GM18508 (cell line): ENCODE results near the gene SLC25A24.
"Not testable (repeated sequence)": the region's sequence is repeated elsewhere in the genome, so short reads cannot be mapped to it uniquely, and the experiment has no call there.

Experiments
- ATAC-seq: cut with Tn5 transposase; IDR thresholded peaks from one replicate; pipeline ENCODE4 v1.9.1; 2021; ENCODE audit warnings: moderate number of reproducible peaks; ENCODE audit not compliant: insufficient read depth, unreplicated experiment

SLC25A24 gene

GRCh38 chr1:108141621-108142020, 58.5 kb downstream of the SLC25A24 start:
- no peak for ATAC-seq

- no peak for ATAC-seq
These were observed 59.2 kb downstream of the SLC25A24 start for GRCh38 chr1:108140936-108141335.

DNA sequence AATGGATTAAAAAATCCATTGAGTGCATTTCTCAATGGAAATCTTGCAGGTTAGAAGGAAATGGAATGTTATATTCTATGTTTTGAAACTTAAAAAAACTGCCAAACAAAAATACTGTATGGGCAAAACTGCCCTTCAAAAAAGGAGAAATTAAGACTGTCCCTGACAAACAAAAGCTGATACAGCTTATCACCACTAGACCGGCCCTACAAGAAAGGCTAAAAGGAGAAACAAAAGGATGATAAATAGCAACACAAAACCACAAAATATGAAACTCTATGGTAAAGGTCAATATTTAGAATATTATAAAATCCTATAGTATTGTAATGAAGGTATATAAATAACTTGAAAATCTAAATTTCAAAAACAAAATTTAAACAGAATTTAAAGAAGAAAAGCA, 60.0 kb downstream of the SLC25A24 start:
- ATAC-seq = no peak

DNA sequence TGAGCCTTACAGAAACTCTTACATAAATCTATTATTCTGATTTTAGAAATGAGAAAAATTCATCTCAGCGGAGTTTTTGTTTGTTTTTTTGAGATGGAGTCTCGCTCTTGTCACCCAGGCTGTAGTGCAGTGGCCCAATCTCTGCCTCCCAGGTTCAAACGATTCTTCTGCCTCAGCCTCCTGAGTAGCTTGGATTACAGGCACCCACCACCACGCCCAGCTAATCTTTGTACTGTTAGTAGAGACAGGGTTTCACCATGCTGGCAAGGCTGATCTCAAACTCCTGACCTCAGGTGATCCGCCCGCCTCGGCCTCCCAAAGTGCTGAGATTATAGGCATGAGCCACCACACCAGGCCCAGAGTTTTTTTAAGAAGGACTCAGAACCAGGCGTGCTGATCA, 60.6 kb downstream of the SLC25A24 start:
- not testable (repeated sequence) for ATAC-seq

DNA sequence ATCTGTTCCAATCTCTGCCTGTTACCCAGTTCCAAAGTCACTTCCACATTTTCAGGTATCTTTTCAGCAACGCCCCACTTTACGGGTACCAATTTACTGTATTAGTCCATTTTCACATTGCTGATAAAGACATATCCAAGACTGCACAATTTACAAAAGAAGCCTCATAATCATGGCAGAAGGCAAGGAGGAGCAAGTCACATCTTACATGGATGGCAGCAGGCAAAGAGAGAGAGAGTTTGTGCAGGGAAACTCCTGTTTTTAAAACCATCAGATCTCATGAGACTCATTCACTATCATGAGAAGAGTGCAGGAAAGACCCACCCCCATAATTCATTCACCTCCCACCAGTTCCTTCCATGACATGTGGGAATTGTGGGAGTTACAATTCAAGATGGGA, 67.0 kb downstream of the SLC25A24 start:
- ATAC-seq = not testable (repeated sequence)

DNA sequence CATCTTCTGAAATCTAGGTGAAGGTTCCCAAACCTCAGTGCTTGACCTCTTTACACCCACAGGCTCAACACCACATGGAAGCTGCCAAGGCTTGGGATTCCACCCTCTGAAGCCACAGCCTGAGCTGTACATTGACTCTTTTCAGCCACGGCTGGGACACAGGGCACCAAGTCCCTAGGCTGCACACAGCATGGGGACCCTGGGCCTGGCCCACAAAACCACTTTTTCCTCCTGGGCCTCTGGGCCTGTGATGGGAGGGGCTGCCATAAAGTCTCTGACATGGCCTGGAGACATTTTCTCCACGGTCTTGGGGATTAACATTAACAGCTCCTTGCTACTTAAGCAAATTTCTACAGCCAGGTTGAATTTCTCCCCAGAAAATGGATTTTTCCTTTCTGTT, 67.8 kb downstream of the SLC25A24 start:
- not testable (repeated sequence) for ATAC-seq

GRCh38 chr1:108131281-108131680, 68.9 kb downstream of the SLC25A24 start:
- not testable (repeated sequence) for ATAC-seq

DNA sequence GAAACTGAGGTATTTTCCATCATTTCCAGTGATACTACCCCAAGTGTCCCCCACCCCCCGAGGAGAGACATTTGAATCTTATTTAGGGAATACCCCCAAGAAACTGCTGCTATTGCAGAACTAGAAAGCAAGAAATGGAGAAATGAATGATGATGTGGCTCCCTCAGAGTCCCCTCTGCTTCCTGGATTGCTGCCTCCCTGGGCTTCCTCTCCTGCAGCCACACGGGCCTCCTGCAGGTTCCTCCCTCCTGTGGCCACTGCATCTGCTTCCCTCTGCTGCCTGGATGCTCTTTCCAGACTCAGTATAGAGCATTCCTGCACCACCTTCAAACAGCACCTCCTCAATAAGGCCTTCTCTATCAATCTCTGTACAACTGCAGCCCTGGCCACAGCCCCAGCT, 69.3 kb downstream of the SLC25A24 start:
- ATAC-seq = no peak

DNA sequence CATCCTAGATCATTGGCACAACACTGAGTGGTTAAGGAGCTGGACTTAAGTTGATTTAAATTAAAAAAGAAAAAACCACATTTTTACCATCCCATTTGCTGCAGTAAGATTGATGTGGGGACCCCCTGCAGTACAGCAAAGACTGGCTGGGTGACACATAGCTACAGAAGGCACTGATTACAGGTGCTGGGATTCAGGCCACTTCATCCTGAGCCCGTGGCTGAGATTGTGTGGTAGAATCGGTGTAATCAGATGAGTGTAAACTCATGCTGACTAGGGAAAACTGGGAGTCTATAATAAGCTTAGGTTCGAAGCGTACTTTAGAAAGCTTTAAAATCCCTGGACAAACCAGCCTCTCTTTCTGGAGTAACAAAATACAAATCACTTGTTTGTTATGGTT, 70.1 kb downstream of the SLC25A24 start:
- ATAC-seq = no peak

DNA sequence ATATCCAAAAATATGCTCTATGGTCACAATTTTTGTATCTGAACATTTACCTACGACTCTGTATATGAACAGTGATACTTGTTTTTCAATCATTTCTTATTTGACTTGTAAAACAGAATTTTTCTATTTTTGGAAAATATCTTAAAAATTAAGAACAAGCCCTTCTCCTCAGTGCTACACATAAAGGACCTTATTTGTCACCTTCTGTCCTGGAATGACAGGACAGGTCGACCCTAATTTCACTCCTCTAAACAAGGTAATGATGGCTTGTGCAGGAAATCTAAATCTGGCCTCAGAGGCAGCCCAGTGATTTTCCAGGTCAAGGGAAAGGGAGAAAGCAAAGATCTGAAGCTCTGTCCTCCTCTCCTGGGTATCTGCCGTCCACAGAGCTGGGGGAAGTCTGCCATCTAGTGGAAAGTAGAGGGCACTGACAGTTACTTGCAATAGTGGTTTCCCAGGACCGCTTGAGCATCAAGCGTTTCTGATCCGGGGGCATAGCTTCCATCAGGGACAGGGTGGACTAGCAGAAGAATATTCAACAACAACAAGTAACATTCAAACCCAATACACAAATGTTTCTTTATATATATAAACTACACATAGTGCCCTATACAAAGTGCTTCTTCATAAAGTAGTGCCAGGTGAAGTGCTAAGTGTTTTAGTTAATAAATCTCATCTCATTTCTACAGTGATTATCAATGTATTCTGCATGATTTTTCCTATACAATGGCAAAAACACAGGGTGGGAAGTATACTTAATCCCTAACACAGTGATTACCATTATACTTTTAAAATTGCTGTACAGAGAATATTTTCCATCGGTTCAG, 74.6 kb downstream of the SLC25A24 start:
- ATAC-seq = peak; percentile 95

DNA sequence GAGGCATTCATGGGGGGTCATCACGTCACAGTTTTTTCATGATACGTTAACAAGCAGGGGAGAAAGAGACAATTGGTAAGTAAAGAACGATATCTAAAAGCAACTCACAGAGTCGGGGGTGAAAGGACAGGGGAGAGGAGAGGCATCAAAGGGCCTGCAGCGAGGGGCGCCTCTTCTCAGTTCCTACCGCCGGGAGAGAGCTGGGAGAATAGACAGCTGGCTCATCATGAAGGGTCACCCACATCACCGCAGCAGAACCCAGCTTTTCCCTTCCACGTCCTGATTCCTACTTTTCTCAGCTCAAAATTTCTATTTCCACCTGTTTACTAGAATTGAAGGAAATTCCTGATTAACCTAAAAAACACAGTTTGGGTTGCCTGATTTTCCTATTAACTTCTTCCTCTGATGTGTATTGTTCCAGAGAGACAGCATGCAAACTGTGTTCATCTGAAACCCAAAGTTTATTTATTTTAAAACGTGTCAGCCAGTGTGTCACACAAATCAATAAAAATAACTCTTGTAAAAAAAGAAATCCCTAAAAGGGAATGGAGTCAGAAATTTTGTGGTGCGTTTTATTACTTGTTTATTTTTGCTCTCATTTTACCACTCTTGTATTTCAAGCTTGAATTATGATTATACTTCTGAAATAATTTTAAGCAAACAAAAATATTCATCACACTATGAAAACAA, 75.4 kb downstream of the SLC25A24 start:
- no peak for ATAC-seq

DNA sequence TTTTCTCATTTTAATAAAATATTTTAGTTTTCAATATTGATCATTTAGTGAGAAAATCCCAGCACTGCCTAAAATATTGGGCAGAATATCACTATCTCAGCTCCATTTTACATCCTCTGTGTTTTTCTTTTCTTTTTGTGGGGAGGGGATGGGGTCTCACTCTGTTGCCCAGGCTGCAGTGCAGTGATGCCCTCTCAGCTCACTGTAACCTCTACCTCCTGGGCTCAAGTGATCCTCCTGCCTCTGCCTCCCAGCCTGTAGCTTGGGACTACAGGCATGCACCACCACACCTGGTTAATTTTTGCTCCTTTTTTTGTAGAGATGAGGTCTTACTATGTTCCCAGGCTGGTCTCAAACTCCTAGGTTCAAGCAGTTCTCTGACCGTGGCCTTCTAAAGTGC, 76.1 kb downstream of the SLC25A24 start:
- ATAC-seq = no peak

- ATAC-seq = no peak
These were observed 78.6 kb downstream of the SLC25A24 start for GRCh38 chr1:108121358-108122143.

- no peak for ATAC-seq
These were observed 80.0 kb downstream of the SLC25A24 start for GRCh38 chr1:108120163-108120562.

DNA sequence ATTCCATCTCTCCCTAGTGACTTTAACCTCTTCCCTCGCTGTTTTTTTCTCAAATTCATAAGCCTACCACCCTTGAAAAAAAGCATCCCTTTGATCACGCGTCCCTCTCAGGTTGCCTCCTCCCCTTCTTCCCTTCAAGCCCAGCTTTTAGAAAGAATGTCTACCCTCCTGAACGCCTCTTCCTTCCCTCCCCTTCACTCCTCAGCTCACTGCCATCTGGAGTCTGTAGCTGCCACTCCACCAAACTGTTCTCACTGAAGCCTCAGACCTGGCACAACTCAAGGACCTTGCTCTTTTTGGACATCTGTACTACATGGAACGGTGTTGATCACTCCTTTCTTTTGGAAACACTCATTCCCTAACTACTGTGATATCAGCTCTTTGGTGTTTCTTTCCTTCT, 80.6 kb downstream of the SLC25A24 start:
- no peak for ATAC-seq

DNA sequence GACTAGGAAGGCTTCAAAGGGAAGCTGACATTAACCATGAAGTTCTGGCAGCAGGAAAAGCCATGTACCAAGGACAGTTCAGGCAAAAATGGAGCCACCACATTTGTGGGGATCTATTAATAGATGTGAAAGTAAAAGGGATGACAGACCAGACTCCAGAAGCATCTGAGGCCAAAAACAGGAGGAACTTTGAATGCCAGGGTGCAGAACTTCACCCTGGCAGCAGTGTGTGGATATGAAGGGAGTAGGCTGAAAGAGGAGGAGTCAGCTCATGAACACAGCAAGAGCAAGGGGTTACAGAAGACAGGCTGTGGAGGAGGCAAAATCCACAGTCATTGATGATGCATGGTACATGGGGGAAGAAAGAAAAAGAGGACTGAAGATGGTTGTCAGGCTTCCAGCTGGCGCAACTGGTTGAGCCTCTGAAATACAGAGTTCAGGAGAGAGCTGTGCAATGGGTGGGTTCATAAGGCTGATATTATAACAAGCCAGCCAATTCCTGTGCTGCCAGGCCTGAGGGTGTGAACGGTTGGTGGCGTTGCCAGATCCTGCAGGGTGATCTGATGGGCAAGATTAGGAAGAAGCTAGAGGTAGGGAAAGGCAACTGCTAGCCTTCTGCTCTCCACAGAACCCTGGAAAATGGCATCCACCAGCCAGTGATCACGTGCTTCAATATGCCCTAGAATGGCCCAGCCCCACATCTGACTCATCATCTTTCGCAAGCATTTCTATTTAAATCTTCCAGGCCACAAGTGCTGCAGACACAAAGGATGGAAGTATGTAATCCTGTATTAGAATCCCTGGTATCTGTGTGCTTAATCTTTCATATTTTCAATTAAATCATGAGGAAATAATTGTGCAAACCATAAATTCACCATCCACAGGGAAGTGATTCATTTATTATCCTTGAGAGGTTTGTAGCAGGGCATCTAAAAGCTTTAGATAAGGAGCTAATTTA, 81.9 kb downstream of the SLC25A24 start:
- no peak for ATAC-seq

GRCh38 chr1:108117237-108117636, 82.9 kb downstream of the SLC25A24 start:
- ATAC-seq = no peak

DNA sequence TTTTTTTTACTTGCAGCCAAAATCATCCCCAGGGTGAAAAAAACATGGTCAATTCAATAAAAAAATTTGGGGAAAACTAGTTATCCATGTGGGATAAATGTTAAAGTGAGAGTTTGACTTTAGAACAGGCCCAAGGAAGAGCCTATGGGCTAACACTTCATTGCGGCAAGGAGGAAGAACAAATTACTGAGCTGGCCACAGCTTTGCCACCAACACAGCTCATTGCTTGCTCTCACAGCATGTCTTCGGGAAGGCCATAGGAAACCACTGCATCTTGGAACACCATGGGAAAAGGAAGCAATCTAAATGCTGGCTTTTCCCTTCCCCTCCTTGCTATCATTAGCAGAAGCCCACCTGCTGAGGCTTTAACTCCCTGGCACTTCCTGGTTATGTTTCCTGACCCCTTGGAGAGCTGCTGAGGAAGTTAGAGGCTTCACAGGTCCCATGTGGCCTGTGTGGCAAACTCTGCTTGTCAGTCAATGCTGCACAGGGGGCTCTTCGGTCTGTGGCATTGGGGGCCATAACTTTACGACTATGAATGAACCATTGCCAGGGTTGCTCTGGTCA, 86.0 kb downstream of the SLC25A24 start:
- ATAC-seq = no peak

GRCh38 chr1:108113496-108113895, 86.6 kb downstream of the SLC25A24 start:
- ATAC-seq = no peak
